SH-SY5Y (cell line): ENCODE measurements around the gene FMNL1.

Source experiments
- GATA2 ChIP-seq: IDR thresholded peaks from 2 replicates; pipeline ENCODE4 v1.6.1; 2011; ENCODE audit warnings: mild to moderate bottlenecking, low read depth, low read length
- GATA3 ChIP-seq: IDR thresholded peaks from 2 replicates; pipeline ENCODE4 v1.6.1; 2011; ENCODE audit warnings: low read depth, mild to moderate bottlenecking, low read length, moderate library complexity

DNA sequence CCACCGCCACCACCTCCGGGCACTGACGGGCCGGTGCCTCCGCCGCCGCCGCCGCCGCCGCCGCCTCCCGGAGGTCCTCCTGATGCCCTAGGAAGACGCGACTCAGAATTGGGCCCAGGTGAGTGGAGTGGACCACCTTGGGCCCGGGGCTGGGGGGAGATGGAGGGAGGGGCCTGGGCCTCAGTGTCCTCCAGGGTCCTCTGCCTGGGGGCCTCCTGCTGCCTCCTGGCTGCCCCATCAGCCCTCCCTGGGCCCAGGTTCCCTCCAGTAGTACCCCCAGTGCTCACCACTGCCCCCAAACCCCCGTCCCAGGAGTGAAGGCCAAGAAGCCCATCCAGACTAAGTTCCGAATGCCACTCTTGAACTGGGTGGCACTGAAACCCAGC is 20.3 kb downstream of the FMNL1 start:
- no peak for TF ChIP-seq GATA2
- TF ChIP-seq GATA3: no peak
